ENCODE data around the gene CDKN1A.
"Not testable (repeated sequence)": the region's sequence is repeated elsewhere in the genome, so short reads cannot be mapped to it uniquely, and the experiment has no call there.

Gene CDKN1A

DNA sequence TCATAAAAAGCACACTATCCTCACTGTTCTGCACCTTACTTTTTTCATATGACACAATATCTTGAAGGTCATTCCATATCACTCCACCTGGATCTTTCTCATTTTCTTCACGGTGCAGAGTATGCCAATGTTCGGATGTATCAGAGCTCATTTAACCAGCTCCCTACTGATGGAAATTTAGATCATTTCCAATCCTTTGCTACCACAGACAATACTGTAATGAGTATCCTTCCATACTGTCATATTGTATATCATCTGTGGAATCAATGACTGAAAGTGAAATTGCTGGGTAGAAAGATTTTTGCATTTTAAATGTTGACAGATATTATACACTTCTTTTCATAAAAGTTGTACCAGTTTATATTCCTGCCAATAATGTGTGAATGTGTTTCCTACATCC, 16.9 kb downstream of the CDKN1A start:
- DNase-seq (ENCODE audit: low spot score) = no peak

DNA sequence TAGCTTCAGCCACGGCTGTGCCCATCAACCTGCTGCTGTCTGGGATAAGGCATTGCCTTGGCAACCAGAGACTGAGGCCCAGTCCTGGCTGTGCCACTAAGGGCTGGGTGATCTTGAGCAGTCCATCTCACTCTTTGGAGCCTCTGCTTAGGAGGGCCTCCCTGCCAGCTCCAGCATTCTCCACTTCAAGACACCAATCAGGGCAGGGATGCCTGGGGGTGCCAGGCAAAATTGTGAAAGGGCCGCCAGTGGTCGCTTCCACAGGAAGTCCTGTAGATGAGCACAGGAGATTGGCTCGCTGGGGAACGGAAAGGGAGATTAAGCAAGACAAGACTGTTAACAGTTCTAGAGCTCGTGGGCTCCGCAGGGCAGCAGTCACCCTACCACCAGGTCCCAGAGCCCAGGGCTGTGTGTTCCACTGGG, 19.0 kb downstream of the CDKN1A start, which contains the start of gene RAB44:
Gene RAB44, plus strand, starts transcription at position 346 of the 423 bp plus-strand sequence. CDS start 6,410 bp downstream, outside the sequence.
- no peak for DNase-seq (ENCODE audit: low spot score)

DNA sequence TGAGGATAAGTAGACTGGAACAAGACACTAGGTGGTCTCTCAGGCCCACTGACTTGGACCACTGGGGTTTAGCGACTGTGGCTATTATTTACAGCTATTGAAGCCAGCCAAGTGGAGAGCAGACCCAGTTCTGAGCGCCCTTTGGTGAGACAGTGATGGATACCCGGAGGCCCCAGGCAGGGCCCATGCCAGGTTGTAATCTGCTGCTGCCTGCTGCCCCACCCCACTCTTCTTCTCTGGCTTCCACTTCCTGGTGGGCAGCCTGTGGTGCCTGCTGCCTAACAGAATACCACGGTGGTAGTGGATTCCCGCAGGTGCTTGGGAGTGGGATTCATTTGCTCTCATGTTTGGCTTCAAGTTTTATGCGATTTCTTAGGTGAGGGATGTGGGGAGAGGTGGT, 19.7 kb downstream of the CDKN1A start:
- no peak for DNase-seq (ENCODE audit: low spot score)

DNA sequence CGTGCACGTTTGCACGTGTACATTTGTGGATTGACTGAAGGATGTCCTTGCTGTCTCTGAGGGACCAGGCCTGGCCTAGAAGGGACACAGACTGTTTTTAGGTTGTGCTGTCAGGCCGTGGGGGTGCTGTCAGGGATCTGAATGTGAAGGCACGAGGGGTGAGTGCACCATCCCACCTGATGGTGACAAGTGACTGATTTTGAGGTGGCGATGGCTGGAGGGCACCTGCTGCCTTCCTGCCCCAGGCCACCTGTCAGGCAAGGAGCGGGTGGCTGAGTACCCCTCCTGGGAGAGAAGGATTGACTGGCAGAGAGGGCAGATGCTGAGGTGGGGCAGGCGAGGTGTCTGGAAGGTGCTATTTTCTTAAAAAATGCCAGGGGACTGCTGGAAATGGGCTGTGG, 20.4 kb downstream of the CDKN1A start:
- DNase-seq (ENCODE audit: low spot score) = no peak

DNA sequence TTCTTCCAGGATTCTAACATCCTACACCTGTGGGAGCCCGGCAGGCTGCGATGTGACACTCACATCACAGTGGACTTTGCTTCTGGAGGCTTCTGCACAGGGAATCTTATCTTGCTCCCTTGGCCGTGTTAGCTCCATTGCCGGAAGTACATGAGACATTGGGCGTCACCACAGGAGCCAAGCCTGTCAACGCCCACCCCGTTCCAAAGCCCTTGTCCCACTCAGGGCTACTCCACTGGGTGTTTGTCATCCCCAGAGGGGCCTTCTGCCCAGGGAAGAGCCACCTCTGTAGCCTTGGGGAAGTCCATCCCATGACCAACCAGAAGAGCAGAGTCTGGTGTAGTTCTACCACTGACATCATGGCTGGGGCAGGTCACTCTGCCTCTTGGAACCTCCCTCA, 20.8 kb downstream of the CDKN1A start:
- DNase-seq (ENCODE audit: low spot score) = no peak

DNA sequence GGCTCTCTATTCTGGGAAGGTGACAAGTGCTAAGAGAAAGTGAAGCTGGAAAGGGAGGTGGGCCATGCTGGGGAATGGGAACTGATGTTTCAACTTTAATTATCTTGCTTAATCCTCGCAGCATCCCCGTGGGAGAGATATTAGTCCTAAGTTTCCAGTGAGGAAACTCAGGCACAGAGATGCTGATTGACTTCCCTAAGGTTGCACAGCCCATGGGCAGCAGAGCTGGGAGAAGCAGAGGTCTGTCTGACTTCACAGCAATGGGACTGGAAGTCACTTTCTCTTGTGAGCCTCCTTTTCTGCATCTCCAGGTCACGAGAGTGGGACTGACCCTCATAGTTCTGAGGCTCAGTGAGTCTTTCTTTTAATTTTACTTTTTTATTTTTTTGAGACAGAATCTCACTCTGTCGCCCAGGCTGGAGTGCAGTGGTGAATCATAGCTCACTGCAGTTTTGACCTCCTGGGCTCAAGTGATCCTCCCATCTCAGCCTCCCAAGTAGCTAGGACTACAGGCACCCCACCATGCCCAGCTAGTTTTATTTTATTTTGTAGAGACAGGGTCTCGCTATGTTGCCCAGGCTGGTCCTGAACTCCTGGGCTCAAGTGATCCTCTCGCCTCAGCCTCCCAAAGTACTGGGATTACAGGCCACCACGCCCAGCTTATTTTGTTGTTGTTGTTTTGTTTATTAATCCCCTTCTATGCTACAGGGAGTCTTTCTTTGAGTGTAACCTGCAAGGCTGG, 21.7 kb downstream of the CDKN1A start:
- no peak for DNase-seq (ENCODE audit: low spot score)

DNA sequence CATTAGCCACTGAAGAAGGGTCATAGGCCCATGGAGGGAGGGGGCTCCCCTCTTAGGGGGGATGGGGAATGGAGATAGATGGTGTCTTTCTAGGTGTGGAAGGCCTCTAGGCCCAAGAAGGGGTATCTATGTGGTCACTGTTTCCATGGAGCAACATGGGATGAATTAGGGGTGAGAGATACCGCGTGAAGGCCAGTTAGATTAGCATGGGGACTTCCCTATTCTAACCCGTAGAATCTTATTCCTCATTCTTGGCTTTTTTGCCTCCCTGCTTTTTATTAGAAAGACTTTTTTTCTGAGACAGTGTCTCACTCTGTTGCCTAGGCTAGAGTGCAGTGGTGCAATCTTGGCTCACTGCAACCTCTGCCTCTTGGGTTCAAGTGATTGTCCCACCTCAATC, 22.3 kb downstream of the CDKN1A start:
- no peak for DNase-seq (ENCODE audit: low spot score)

DNA sequence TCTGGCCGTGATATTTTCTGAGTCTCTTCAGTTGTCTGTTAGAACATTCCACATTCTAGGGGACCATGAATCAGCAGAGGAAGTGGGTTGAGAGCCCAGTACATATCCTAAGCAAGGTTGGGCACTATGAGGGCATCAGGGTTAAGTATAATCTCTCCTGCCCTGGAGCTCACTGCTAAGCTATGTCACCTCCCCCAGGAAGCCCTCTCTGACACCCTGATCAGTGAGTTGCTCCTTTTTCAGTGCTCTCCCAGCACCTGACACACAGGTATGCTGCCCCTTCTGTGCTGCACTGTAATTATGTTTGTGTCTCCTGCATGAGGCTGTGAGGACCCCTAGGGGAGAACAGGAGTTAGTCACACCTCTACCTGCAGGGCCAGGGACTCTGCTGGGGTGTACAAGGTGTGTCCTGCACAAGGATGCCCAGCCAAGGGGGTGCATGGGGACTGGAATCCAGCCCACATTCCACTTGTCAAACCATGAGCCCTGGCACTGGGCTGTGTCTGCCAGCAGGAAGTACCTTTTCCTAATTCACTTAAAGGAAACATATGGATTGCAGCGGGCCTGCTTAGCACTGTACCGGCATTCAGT, 23.0 kb downstream of the CDKN1A start:
- DNase-seq (ENCODE audit: low spot score) = no peak

DNA sequence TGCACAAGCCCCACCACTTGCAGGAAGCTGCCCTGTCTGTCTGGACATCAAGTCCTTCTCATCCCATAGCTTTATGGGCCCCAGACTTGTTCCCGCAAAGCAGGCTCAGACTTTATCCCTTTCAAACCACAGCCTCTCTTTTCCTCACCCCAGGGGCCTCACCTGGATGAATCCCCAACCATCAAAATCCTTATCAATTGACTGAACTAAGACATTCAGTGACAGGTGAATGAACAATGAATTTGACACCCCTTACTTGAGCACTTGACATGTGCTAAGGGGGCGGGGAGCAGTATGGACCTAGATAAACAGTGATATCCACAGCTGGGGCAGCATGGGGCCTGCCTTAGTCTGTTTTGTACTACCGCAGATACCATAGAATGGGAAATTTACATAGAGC, 24.1 kb downstream of the CDKN1A start:
- DNase-seq (ENCODE audit: low spot score) = no peak

DNA sequence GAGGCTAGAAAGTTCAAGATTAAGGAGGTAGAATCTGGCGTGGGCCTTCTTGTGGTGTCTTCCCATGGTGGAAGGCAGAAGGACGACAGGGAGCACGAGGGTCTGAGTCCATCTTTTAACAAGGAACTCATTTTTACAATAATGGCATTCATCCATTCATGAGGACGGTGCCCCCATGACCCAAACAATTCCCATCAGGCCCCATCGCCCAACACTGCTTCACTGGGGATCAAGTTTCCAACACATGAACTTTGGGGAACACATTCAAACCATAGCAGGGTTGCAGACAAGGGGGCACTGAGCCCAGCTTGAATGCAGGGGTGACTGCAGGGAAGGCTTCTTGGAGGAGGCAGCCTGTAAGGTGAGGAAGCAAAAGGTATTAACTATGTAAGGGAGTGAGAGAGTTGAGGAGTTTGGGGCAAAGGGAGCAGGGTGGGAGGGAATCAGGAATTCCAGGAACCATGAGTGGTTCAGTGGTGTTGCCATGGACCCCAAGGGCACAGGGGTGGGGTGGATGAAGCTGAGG, 24.6 kb downstream of the CDKN1A start:
- no peak for DNase-seq (ENCODE audit: low spot score)

DNA sequence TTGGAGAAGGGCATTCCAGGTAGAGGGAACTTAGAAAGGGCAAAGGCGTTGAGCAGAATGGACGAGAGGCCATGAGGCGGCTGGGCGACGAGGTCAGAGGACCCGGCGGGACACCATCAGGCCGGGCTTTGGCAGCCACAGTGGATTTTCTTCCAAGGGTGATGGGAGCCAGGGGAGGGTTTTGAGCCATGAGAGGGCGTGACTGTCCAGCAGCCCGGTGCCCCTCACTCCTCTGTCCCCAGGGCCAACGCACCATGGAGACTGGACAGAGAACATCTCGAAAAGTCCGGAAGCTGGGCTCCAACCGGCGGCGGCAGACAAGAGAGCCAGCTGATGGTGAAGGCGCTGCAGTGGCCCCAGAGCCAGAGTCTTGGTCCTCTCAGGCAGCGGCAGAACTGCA, 25.5 kb downstream of the CDKN1A start:
- DNase-seq (ENCODE audit: low spot score) = no peak

DNA sequence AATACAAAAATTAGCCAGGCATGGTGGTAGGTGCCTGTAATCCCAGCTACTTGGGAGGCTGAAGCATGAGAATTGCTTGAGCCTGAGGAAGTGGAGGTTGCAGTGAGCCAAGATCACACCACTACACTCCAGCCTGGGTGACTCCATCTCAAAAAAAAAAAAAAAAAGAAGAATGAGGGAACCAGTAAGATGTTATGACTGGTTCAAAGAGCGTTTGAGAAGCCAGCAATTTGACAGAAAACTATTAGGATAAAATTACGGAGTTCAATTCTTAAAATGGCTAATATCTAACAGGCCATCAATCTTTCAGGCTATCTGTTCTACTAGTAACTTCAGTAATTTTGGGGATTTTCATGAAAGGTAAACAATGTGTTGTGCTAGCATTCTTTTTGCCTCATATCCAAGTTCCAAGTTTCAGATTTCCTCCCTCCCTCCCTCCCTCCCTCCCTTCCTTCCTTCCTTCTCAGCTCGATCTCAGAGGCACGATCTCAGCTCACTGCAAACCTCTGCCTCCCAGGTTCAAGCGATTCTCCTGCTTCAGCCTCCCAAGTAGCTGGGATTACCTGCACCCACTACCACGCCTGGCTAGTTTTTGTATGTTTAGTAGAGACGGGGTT, 26.6 kb downstream of the CDKN1A start:
- not testable (repeated sequence) for DNase-seq (ENCODE audit: low spot score)

DNA sequence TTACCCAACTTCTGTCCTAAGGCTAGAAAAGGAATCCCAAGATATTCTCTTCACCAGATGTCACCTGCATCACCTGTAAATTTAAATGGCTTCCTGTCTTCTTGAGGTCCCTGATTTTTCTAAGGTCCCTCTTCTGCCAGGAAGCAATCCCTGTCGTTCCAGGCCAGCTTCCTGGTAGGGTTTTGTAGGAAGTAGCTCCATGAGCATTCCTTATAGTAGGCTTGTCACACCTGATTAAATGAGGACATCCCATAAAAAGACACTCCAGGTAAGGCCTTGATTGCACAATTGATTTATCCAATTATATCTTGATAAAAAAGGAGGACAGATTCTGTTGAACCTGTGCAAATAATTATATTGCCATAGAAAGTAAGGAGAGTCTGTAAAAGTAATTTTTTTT, 27.8 kb downstream of the CDKN1A start:
- no peak for DNase-seq (ENCODE audit: low spot score)

DNA sequence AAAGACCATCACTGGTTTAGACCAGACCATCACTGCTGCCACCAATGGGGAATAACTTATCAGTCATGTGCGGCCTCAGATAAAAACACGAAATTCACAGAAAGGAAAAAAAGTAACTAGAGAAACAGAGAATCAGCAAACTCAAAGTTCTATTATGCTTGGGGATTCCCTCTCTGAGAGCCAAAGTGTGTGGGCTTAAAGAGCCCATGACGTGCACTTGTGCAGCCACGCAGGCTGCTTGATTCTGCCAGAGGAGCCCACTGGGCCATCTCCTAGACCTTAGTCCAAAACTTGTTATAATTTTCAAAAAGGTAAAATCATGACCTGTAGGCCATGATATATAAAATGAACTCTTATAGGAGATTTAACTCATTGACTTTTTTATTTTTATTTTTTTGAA, 34.3 kb downstream of the CDKN1A start:
- no peak for DNase-seq (ENCODE audit: low spot score)

DNA sequence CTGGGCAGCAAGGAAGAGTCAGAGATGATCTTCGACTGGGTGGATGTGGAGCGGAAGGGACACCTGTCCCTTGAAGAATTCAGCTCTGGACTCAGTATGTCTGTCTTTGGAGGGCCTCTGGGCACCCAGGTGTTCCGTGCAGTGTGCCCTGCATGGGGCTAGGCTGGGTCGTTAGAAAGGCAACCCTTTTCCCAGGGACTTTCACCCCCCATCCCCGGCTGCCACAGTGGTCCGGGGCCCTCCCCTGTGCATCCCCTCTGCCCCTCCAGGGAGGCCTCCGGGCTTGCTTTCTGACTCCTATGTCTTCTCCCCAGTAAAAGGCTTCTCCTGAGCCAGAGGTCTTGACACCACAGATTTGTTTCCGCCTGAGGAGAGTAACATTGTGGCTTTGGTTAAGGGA, 35.3 kb downstream of the CDKN1A start:
- DNase-seq (ENCODE audit: low spot score) = no peak

DNA sequence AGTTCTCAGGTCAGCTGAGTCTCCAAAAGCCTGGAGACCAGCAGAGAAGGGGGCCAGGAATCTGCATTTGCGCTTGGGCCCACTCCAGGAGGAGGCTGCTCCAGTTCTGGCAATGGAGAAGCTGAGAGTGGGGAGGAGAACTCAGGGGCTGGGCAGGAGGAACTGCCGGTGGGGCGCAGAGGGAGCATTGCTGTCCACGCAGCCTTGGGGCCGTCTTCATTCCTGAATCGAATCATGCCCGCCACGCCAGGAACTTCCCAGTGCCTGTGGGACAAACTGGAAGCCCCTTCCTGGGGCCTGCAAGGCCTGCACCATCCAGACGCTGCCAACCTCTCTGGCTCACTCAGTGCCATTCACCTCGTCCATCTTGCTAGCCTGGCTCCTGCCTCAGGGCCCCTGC, 36.0 kb downstream of the CDKN1A start:
- DNase-seq (ENCODE audit: low spot score) = no peak

DNA sequence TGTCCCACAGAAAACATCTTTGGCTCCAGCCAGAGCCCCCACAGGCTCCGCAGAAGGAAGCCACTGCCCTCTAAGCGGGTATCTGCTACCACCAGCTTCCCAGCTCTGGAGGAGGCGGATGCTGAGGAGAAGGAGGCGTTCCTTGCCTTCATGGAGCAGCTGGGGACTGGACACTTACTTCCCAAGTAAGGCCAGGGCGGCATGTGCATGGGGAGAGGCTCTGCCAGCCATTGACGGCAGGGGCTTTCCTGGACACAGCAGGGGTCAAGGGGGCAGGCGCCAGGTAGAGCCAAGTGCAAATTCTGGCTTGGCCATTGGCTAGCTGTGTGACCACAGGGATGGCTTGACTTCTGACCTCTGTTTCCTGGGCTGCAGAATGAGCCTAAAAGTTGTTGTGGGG, 37.0 kb downstream of the CDKN1A start:
- DNase-seq (ENCODE audit: low spot score) = no peak

DNA sequence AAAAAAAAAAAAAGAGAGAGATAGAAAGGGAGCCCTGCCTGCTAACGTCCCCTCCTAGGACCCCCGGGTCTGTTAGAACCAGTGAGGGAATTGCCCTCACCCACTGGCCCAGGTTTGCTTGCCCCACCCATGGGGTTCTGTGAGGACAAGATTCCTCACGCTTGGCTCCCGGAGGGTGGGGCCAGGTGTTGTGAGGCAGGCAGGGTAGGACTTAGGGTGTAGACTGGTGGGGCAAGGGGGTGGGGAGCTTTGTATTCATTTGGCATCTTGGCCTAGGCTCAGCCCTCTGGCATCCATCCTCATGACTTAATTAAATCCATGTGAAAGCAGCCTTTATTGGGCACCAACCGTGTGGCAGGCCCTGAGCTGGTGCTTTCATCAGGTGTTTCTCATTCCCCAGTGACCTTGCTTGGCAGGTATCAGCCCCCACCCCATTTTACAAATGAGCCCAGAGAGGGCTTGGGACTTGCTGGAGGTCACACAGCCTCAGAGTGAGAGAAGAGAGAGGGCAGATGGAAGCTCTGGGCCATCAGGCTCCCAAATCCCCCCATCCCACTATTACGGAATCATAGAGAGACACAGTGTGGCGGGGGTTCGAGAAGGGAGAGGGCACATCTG, 38.1 kb downstream of the CDKN1A start:
- DNase-seq (ENCODE audit: low spot score) = no peak

DNA sequence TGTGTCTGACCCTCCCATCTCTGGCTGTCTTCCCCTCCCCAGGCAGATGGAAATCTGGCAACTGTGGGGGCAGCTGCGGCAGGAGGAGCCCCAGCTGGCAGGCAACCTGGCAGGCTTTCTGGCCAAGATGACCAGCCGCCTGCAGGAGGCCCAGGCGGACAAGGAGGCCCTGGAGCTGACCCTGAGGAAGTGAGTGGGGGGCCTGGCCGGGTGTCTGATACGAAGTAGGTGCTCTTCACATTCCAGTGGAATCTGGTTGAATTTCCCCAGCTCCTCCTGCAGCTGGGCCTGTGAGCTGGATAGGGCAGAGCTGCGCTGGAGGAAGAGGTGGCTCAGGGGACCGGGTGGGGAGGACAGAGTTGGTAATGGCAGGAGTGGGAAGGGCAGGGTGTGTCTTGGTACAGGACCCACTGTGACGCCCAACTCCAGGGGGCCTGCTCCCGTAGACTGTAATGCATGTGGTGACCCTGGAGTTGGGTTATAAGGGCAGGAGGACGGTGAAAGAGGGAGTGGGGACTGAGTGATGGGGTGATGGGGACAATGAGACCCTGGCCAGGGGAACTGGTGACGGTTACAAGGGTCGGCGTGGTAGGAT, 38.8 kb downstream of the CDKN1A start:
- no peak for DNase-seq (ENCODE audit: low spot score)

DNA sequence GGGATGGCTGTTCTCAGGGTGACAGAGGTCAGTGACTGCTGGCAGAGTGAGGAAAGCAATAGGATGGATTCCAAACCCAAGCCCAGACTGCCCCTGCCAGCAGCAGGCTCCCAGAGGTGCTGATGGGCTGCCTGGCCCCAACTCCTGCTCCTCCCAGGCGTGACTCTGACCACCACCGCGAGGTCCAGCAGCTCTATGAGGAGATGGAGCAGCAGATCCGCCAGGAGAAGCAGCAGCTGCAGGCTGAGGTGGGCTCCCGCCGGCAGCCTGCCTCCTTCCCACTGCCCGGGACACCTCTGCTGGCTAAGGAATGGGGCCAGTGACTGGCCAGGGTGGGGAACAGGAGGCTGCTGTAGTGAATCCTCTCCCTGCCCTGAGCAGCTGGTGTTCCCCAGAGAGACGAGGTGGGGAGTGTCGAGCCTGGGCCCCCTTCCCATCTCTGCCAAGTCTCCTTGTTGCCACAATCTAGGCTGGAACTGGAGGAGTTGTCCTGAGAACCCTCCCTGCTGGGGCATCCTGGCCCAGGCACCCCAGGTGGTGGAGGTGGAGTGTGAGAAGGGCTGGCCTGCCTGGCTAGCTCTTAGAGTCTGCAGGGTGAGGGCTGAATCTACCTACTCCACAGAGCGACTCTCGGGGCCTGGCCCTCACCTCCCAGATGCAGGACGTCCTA, 39.5 kb downstream of the CDKN1A start:
- no peak for DNase-seq (ENCODE audit: low spot score)

DNA sequence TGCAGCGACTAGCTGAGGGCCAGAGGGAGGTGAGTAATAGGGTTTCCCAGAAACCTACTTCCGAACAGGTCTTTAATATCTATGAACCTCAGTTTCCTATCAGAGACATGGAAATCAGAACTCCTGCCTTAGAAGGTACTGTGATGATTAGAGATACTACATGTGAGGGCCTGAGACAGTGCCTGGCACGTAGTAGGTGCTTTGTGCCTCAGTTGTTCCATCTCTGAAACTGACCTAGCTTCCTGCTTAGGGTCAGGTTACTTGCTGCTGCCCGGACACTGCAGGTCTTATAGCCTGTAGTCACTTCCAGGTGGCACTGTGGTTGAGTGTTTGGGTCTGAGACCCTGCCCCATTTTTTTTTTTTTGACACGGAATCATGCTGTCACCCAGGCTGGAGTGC, 40.0 kb downstream of the CDKN1A start:
- no peak for DNase-seq (ENCODE audit: low spot score)

DNA sequence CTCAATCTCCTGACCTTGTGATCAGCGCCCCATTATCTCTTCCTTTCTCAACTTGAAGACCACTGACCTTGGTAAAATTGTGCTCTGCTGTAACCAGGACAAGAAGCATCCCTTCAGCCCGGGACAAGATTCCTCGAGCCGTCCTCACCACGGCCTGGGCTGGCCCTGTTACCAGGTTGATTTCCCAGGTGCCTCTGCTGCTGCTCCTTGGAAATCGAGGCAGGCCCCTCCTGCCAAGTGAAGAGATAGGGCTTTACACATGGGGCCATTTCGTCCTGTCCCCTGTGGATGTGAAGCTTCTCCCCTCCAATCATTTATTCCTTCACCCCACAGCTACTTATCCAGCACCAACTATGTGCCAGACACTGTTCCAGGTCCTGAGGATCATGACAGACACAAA, 40.6 kb downstream of the CDKN1A start:
- no peak for DNase-seq (ENCODE audit: low spot score)

All from NAMALWA (cell line).